MCF 10A (cell line): ENCODE results near the gene IL11. TPM values are rescaled to one million over a fixed set of nuclear protein-coding genes. Genes with fewer than 3 reads are reported as not detected.
"Not testable (repeated sequence)": the region's sequence is repeated elsewhere in the genome, so short reads cannot be mapped to it uniquely, and the experiment has no call there.

Experiments used
- BruUV-seq: library from RNA; stranded (reverse); fragments of 400-500 nt; replicated peaks from 2 replicates; lab custom pipeline; 2021; lab: Mats Ljungman, UMichigan
- CTCF ChIA-PET: fragments of 300-600 bp; sonication (Branson Sonifier 250); formaldehyde crosslinking; extraction: SDS; loops from one replicate; lab custom pipeline; 2021; ENCODE audit warnings: antibody characterized with exemption, inconsistent platforms; lab: Yijun Ruan, JAX
- POLR2A ChIA-PET: fragments of 300-600, 350-650 bp; sonication (Branson Sonifier 250); formaldehyde crosslinking; extraction: SDS; loops from one replicate; lab custom pipeline; 2020; ENCODE audit warnings: antibody characterized with exemption, inconsistent platforms; lab: Yijun Ruan, JAX
- DNase-seq: peaks from one replicate; pipeline ENCODE4 v3.0.0-alpha.2; 2018; ENCODE audit not compliant: unreplicated experiment
- H3K27ac Mint-ChIP-seq: one replicate; pipeline ENCODE4 v1.8.0; 2022; ENCODE audit warnings: mild to moderate bottlenecking, low read depth, mixed read lengths; ENCODE audit not compliant: unreplicated experiment
- H3K27me3 Mint-ChIP-seq: one replicate; pipeline ENCODE4 v1.8.0; 2022; ENCODE audit warnings: mixed read lengths; ENCODE audit not compliant: insufficient read depth, unreplicated experiment
- H3K36me3 Mint-ChIP-seq: one replicate; pipeline ENCODE4 v1.8.0; 2022; ENCODE audit warnings: mild to moderate bottlenecking, moderate library complexity, mixed read lengths; ENCODE audit not compliant: insufficient read depth, unreplicated experiment
- H3K4me1 Mint-ChIP-seq: one replicate; pipeline ENCODE4 v1.8.0; 2022; ENCODE audit warnings: mixed read lengths; ENCODE audit not compliant: insufficient read depth, unreplicated experiment
- H3K4me3 Mint-ChIP-seq: one replicate; pipeline ENCODE4 v1.8.0; 2022; ENCODE audit warnings: mild to moderate bottlenecking, moderate library complexity, mixed read lengths; ENCODE audit not compliant: unreplicated experiment
- H3K9me3 Mint-ChIP-seq: one replicate; pipeline ENCODE4 v1.8.0; 2022; ENCODE audit warnings: mixed read lengths; ENCODE audit not compliant: unreplicated experiment
- CTCF ChIP-seq: fragments of 200-600 bp; IDR thresholded peaks from one replicate; pipeline ENCODE4 v1.8.0; 2022; ENCODE audit warnings: antibody characterized with exemption, mild to moderate bottlenecking; ENCODE audit not compliant: unreplicated experiment
- intact Hi-C: fragments of 100-400 bp; cut with micrococcal nuclease; formaldehyde crosslinking; loops from 2 replicates; pipeline ENCODE4 v1.14.1; 2022
- total RNA-seq: library from RNA; stranded (reverse); gene quantifications from 2 replicates; pipeline ENCODE4 v1.2.3, GENCODE V29; 2022

Gene IL11
- total RNA-seq, 1 experiment from 2014 or later, result 4.2 TPM

GRCh38 chr19:55333870-55334269, 36.4 kb downstream of the IL11 start:
- TF ChIP-seq CTCF, result no peak
- Mint-ChIP-seq H3K27me3 (no peaks in the 10 kb centered on the region), H3K27ac (no peak overlapping the region), H3K4me3 (no peak overlapping the region), H3K36me3 (peaks cover 8% of the 10 kb centered on the region), H3K4me1 (peaks cover 22% of the 10 kb centered on the region), H3K9me3 (no peaks in the 10 kb centered on the region)
- no TSS peak for BruUV-seq
- CTCF ChIA-PET, result interaction anchor here (4.0 kb wide), 1 partner anchor 32 kb away, joined by 38 read pairs; no protein-coding TSS in a partner anchor
- no peak for DNase-seq
- POLR2A ChIA-PET, result no interaction called here
- intact Hi-C loops, result no loop called here

- peak; percentile 39 for DNase-seq
These were observed 40.5 kb downstream of the IL11 start for GRCh38 chr19:55329791-55330190.

GRCh38 chr19:55328774-55329318, 41.4 kb downstream of the IL11 start:
- BruUV-seq, H3K4me3 Mint-ChIP-seq, H3K27ac Mint-ChIP-seq, H3K9me3 Mint-ChIP-seq, H3K4me1 Mint-ChIP-seq, H3K27me3 Mint-ChIP-seq, intact Hi-C loops: not testable (repeated sequence)
- CTCF ChIA-PET, result interaction anchor here (0.7 to 1.4 kb wide), 3 partner anchors 26 to 459 kb away, joined by 3 to 7 read pairs (median 3); no protein-coding TSS in a partner anchor
- POLR2A ChIA-PET, result interaction anchor here (1.6 kb wide), 1 partner anchor 10 kb away, joined by 3 read pairs; no protein-coding TSS in a partner anchor
- DNase-seq, result peak; percentile 51
- H3K36me3 Mint-ChIP-seq, result peaks cover 10% of the 10 kb centered on the region

More at GRCh38 chr19:55329791-55330190, 40.5 kb downstream of the IL11 start:
- ChIA-PET POLR2A (interaction anchor here (1.6 kb wide), 1 partner anchor 9 kb away, joined by 3 read pairs; no protein-coding TSS in a partner anchor), CTCF (interaction anchor here (0.6 to 1.4 kb wide), 3 partner anchors 9 to 37 kb away, joined by 4 to 7 read pairs (median 5); no protein-coding TSS in a partner anchor)
- H3K9me3 Mint-ChIP-seq, BruUV-seq, intact Hi-C loops, H3K4me3 Mint-ChIP-seq, H3K27me3 Mint-ChIP-seq, H3K27ac Mint-ChIP-seq, H3K4me1 Mint-ChIP-seq: not testable (repeated sequence)
- peaks cover 10% of the 10 kb centered on the region for H3K36me3 Mint-ChIP-seq

GRCh38 chr19:55325172-55325571, 45.1 kb downstream of the IL11 start, which contains the start of gene TMEM150B:
TSS of gene TMEM150B (minus strand) at chr19:55325341. CDS start at chr19:55321036, 4,305 bp downstream.
- Mint-ChIP-seq H3K4me3 (no peak within 1 kb of the TSS), H3K27me3 (peaks cover 27% of the 10 kb centered on the region), H3K4me1 (peaks cover 12% of the 10 kb centered on the region), H3K27ac (no peak within 1 kb of the TSS), H3K9me3 (no peaks in the 10 kb centered on the region), H3K36me3 (peaks cover 10% of the 10 kb centered on the region)
- DNase-seq, result no peak
- intact Hi-C loops, result no loop called here
- BruUV-seq, result no TSS peak
- ChIA-PET CTCF (interaction anchor here (0.7 to 1.6 kb wide), 2 partner anchors 15 to 23 kb away, joined by 4 to 11 read pairs; no protein-coding TSS in a partner anchor), POLR2A (interaction anchor here (0.9 to 1.5 kb wide), 4 partner anchors 11 to 59 kb away, joined by 3 to 4 read pairs (median 3); partner anchors contain the start of genes KMT5C and TMEM238)
- TF ChIP-seq CTCF, result no peak

GRCh38 chr19:55324662-55325061, 45.6 kb downstream of the IL11 start:
- intact Hi-C loops, result no loop called here
- DNase-seq, result no peak
- Mint-ChIP-seq H3K9me3 (no peaks in the 10 kb centered on the region), H3K4me1 (peaks cover 12% of the 10 kb centered on the region), H3K27ac (no peak overlapping the region), H3K36me3 (peaks cover 10% of the 10 kb centered on the region), H3K27me3 (peaks cover 27% of the 10 kb centered on the region), H3K4me3 (no peak overlapping the region)
- no TSS peak for BruUV-seq
- TF ChIP-seq CTCF, result no peak
- POLR2A ChIA-PET, result interaction anchor here (0.6 to 1.5 kb wide), 5 partner anchors 11 to 152 kb away, joined by 3 to 5 read pairs (median 3); partner anchors contain the start of genes KMT5C, TMEM238 and ZNF628
- CTCF ChIA-PET, result interaction anchor here (0.6 to 1.6 kb wide), 3 partner anchors 15 to 29 kb away, joined by 3 to 11 read pairs (median 4); no protein-coding TSS in a partner anchor
